Activated CD4-positive, alpha-beta T cell treated with anti-CD3 and anti-CD28 coated beads for 48 hours (primary cell): ENCODE results near the gene ALK.

Source experiments
- DNase-seq: peaks from one replicate; pipeline ENCODE4 v3.0.0-alpha.2; 2020

Gene ALK

GRCh38 chr2:29308366-29308765, 613.0 kb downstream of the ALK start:
- no peak for DNase-seq

DNA sequence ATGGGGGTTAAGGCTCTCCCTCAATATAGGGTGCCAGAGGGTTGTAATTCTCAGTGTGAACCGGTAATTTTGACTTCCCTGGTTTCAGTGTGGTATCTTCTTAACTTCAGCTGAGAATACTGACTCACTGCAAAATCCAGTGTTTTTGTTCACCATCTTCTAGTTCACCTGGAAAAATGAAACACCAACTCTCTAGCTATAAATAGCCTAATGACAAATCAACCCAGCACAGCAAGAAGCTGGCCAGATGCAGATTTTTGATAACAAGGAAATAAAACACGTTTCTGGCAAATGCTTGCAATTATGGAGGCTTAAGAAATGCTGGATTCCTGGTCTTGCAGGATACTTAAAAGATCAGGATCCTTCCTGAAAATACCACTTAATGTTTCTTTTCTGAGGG, 613.9 kb downstream of the ALK start:
- no peak for DNase-seq

DNA sequence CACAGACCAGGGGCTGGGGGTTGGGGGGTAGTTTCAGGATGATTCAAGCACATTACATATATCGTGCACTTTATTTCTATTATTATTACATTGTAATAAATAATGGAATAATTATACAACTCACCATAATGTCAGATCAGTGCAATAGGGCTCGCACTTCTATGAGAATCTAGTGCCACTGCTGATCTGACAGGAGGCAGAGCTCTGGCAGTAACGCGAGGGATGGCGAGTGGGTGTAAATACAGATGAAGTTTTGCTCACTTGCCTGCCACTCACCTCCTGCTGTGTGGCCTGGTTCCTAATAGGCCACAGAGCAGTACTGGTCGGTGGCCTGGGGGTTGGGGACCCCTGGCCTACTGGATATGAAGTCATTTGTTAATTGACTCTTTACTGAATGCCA, 615.6 kb downstream of the ALK start:
- DNase-seq: no peak

DNA sequence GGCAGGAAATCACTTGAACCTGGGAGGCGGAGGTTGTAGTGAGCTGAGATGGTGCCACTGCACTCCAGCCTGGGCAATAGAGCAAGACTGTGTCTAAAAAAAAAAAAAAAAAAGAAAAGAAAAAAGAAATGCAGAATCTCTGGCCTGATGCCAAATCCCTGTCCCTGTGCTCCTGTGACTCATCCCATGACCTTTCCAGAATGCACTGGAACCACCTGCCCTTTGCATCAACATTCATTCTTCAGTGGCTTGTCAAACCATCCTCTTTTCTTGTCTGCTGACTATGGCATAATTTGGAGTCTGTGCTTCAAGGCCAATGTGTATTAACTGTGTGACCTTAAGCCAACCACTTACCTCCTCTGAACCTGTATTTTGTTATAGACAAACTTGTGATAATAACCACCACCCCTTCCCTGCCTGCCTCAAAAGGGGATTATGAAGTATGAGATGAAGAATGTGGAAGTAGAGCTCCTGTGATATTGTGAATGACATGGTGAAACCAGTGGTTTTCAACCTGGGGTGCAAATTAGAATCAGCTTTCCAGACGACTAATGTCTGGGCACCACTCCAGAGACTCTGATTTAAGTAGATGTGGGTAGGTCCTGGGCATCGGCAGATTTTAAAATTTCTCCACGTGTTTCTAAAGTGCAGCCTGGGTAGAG, 616.9 kb downstream of the ALK start:
- DNase-seq: no peak

GRCh38 chr2:29296585-29296984, 624.8 kb downstream of the ALK start:
- no peak for DNase-seq

DNA sequence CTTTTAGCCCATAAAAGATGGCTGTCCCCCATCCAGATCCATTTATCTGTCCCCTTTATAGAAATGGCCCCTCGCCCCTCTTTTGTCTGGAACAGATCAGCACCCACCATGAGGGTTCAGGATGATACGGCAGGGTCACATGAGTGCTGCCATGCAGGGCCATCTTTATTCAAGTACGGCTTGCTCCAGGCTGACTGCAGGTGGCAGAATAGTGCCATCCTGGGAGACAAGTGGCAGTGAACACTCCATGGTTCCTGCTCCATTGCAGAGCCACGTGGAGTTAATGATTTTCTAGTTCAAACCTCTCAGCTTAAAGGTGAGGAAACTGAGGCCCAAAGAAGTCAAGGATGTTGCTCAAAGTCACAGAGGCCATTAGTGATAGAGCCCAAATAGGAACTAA, 625.5 kb downstream of the ALK start:
- peak; percentile 21 for DNase-seq

DNA sequence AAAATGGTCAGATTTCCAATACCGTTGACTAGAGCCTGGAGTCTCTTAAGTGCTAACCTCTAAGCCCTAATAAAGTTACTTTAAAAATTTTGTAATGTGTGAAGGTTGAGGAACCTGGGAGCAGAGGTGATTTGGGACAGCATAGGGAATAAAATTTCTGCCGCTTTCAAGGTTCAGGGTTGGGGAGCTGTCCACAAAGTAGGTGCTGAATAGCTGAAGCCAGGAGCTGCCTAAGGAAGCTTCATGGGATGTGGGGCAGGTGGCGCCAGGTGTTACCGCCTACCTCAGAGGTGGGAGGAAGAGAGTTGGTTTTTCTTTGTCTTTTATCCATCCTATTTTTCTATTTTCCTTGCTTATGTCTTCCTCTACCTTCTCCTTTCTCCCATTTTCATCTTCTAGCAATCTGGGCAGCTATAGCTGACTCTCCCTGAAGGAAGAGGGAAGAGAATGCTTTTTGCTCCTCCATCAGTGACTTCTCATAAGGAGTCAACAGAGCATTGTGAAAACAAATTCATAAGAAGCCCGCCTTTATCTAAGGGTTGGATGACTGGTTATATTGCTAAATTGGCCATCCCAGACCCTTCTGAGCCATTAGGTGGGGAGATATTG, 627.5 kb downstream of the ALK start:
- DNase-seq: peak; percentile 27

- no peak for DNase-seq
Measured at GRCh38 chr2:29290293-29291047, 630.9 kb downstream of the ALK start.

GRCh38 chr2:29284671-29285070, 636.7 kb downstream of the ALK start:
- DNase-seq: no peak

- DNase-seq: no peak
Measured at GRCh38 chr2:29281916-29282247, 639.5 kb downstream of the ALK start.

GRCh38 chr2:29281086-29281915, 640.1 kb downstream of the ALK start:
- DNase-seq: no peak

GRCh38 chr2:29278966-29279365, 642.4 kb downstream of the ALK start:
- no peak for DNase-seq

GRCh38 chr2:29276151-29276550, 645.2 kb downstream of the ALK start:
- no peak for DNase-seq

- DNase-seq: no peak
Measured at GRCh38 chr2:29275186-29275585, 646.2 kb downstream of the ALK start.

GRCh38 chr2:29273685-29274611, 647.4 kb downstream of the ALK start:
- DNase-seq: no peak

- DNase-seq: no peak
Measured at GRCh38 chr2:29273004-29273684, 648.2 kb downstream of the ALK start.

DNA sequence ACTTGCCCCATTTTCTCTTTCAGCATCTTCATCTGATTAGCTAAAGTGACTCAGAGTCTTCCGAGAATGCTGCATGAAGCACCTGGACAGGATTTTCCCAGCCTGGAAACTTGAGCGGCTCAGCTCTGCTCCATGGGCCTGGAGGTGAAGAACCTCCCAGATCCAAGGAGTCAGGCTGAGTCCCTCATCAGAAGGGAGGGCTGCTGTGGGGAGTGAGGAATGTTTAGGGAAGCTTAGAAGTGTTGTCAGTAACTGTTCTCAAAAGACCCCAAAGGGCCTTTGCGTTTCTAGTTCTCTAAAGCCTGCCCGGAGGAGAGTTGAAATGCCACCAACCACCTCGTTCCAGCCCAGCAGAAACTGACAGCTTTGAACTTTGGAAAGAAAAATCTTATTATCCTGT, 649.1 kb downstream of the ALK start:
- DNase-seq: no peak

GRCh38 chr2:29270701-29271121, 650.7 kb downstream of the ALK start:
- DNase-seq: no peak

DNA sequence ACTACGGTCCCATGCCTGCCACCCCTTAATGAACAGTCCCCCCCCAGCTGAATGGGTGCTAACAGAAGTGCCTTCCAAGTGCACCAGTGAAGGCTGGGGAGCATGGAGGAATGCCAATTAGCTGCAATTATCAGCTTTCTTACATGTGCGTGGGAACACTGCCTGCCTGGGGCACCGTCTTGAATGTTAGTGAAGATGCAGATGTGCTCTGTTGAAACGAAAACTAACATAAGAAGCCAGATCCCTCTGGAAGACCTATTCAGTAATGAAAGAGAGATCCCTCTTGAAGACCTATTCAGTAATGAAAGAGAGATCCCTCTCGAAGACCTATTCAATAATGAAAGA, 651.6 kb downstream of the ALK start:
- no peak for DNase-seq

- DNase-seq: no peak
Measured at GRCh38 chr2:29269095-29269764, 652.2 kb downstream of the ALK start.

- DNase-seq: no peak
Measured at GRCh38 chr2:29267720-29268119, 653.7 kb downstream of the ALK start.
